Small intestine (tissue), 7 donors: ENCODE measurements around the gene RBM17. TPM values are rescaled to one million over a fixed set of nuclear protein-coding genes. Genes with fewer than 3 reads are reported as not detected.

ENCODE experiments used
- DNase-seq, 2 donors: peaks; one replicate each; pipeline versions ENCODE4 v3.0.0 to v3.0.0-alpha.2; 2013
- FAIRE-seq: peaks from 2 replicates; lab custom pipeline; 2012; peaks lifted over from hg19 to GRCh38; lab: Jason Lieb, UNC
- H3K27ac ChIP-seq, 3 donors: one replicate each; pipeline ENCODE4 v1.5.1; 2013; ENCODE audit warnings: low read length in 2 of 3, mild to moderate bottlenecking in 2 of 3, control low read depth in 1 of 3, inconsistent platforms in 1 of 3, low read depth in 1 of 3, moderate library complexity in 1 of 3
- H3K27me3 ChIP-seq, 3 donors: one replicate each; pipeline ENCODE4 v1.6.1; 2013; ENCODE audit warnings: low read length in 3 of 3, inconsistent platforms in 1 of 3; ENCODE audit not compliant: control insufficient read depth in 3 of 3, insufficient read depth in 3 of 3
- H3K36me3 ChIP-seq, 3 donors: one replicate each; pipeline ENCODE4 v1.6.1; 2013; ENCODE audit warnings: low read length in 3 of 3, inconsistent platforms in 1 of 3, low read depth in 1 of 3, mild to moderate bottlenecking in 1 of 3, moderate library complexity in 1 of 3; ENCODE audit not compliant: control insufficient read depth in 3 of 3, insufficient read depth in 2 of 3
- H3K4me1 ChIP-seq, 3 donors: one replicate each; pipeline ENCODE4 v1.6.1; 2013; ENCODE audit warnings: low read length in 2 of 3, inconsistent platforms in 1 of 3, low read depth in 1 of 3, mild to moderate bottlenecking in 1 of 3, moderate library complexity in 1 of 3; ENCODE audit not compliant: control insufficient read depth in 3 of 3, insufficient read depth in 2 of 3
- H3K4me3 ChIP-seq, 3 donors: one replicate each; pipeline ENCODE4 v1.5.1; 2013; ENCODE audit warnings: low read length in 3 of 3, control low read depth in 1 of 3, inconsistent platforms in 1 of 3, low read depth in 1 of 3, mild to moderate bottlenecking in 1 of 3, moderate library complexity in 1 of 3
- H3K9me3 ChIP-seq, 2 donors: one replicate each; pipeline ENCODE4 v1.6.1; 2013; ENCODE audit warnings: low read depth in 1 of 2, low read length in 1 of 2; ENCODE audit not compliant: control insufficient read depth in 2 of 2, insufficient read depth in 1 of 2
- WGBS, 3 donors: extraction: QIAGEN DNeasy Blood & Tissue Kit; methylation state at CpG; one replicate each; pipeline ENCODE4 v1.1.7; 2013; 5-methylcytosine and 5-hydroxymethylcytosine counted together
- polyA plus RNA-seq, 4 donors: library from polyadenylated mRNA; stranded (reverse) in 3 of 4; unstranded in 1 of 4; fragments of 200-250 nt in 3 of 4; fragments of 120-200 nt in 1 of 4; gene quantifications; one replicate each; pipeline versions ENCODE4 v1.2.1 to v1.2.3, GENCODE V29; 2013
- donor health status: healthy with polysubstance abuse.
- donor health status: control.
- donor health status: control.
- donor health status: Bipolar disorder and iron deficiency.
- donor health status: healthy.

The RBM17 gene
- polyA plus RNA-seq, 4 donors, result 45.7 to 102 (median 73.9) TPM

GRCh38 chr10:6135589-6136168, 46.8 kb downstream of the RBM17 start:
- 84 to 95% (median 94%) methylated on average over 8 of the region's 8 CpGs for WGBS, 3 donors
- peaks cover 0 to 2% (median 0%) of the 10 kb centered on the region in 3 donors for H3K4me1 ChIP-seq
- FAIRE-seq (no peak), DNase-seq (no peak)
- H3K4me3 ChIP-seq, result no peak overlapping the region
- H3K36me3 ChIP-seq, result no peaks in the 10 kb centered on the region
- no peaks in the 10 kb centered on the region for H3K9me3 ChIP-seq
- peaks cover 0 to 43% (median 0%) of the 10 kb centered on the region in 3 donors for H3K27me3 ChIP-seq
- H3K27ac ChIP-seq, result no peak overlapping the region

GRCh38 chr10:6136215-6137201, 47.7 kb downstream of the RBM17 start:
- no peak for DNase-seq

GRCh38 chr10:6138456-6138855, 49.6 kb downstream of the RBM17 start:
- Histone ChIP-seq H3K4me3 (no peak overlapping the region), H3K27me3 (peaks cover 0 to 54% (median 0%) of the 10 kb centered on the region in 3 donors), H3K36me3 (no peaks in the 10 kb centered on the region), H3K9me3 (no peaks in the 10 kb centered on the region), H3K4me1 (peaks cover 0 to 2% (median 0%) of the 10 kb centered on the region in 3 donors), H3K27ac (no peak overlapping the region)
- WGBS, 3 donors, result 93 to 96% (median 94%) methylated on average over 11 of the region's 11 CpGs
- FAIRE-seq (no peak), DNase-seq (no peak)

More at GRCh38 chr10:6136215-6137201, 47.7 kb downstream of the RBM17 start:
- H3K27me3 ChIP-seq, result peaks cover 0 to 44% (median 0%) of the 10 kb centered on the region in 3 donors
- H3K9me3 ChIP-seq, result no peaks in the 10 kb centered on the region
- no peak overlapping the region for H3K4me3 ChIP-seq
- FAIRE-seq, result no peak
- 58 to 65% (median 61%) methylated on average over 20 of the region's 20 CpGs for WGBS, 3 donors
- no peak overlapping the region for H3K27ac ChIP-seq
- peaks cover 0 to 2% (median 0%) of the 10 kb centered on the region in 3 donors for H3K4me1 ChIP-seq
- H3K36me3 ChIP-seq, result no peaks in the 10 kb centered on the region

- no peaks in the 10 kb centered on the region for H3K36me3 ChIP-seq
- FAIRE-seq (no peak), DNase-seq (no peak)
- H3K27ac ChIP-seq, result no peak overlapping the region
- WGBS, 3 donors, result 93 to 96% (median 94%) methylated on average over 11 of the region's 11 CpGs
- no peaks in the 10 kb centered on the region for H3K9me3 ChIP-seq
- H3K4me3 ChIP-seq, result no peak overlapping the region
- H3K4me1 ChIP-seq, result peaks cover 0 to 2% (median 0%) of the 10 kb centered on the region in 3 donors
- H3K27me3 ChIP-seq, result peaks cover 0 to 59% (median 0%) of the 10 kb centered on the region in 3 donors
These were observed 50.6 kb downstream of the RBM17 start for GRCh38 chr10:6139470-6139869.

GRCh38 chr10:6140141-6140841, 51.5 kb downstream of the RBM17 start:
- Histone ChIP-seq H3K4me1 (peaks cover 0 to 2% (median 0%) of the 10 kb centered on the region in 3 donors), H3K27ac (peak overlapping the region in 1 of 3 donors; percentile 46), H3K27me3 (peaks cover 0 to 62% (median 0%) of the 10 kb centered on the region in 3 donors), H3K36me3 (no peaks in the 10 kb centered on the region), H3K4me3 (no peak overlapping the region), H3K9me3 (no peaks in the 10 kb centered on the region)
- 55 to 61% (median 59%) methylated on average over 25 to 28 of the region's 28 CpGs for WGBS, 3 donors
- FAIRE-seq (no peak), DNase-seq (no peak)

GRCh38 chr10:6140965-6141295, 52.1 kb downstream of the RBM17 start:
- DNase-seq, result no peak
- WGBS, 3 donors, result 59 to 78% (median 74%) methylated on average over 8 of the region's 8 CpGs
- Histone ChIP-seq H3K27ac (peak overlapping the region in 1 of 3 donors; percentile 46), H3K36me3 (no peaks in the 10 kb centered on the region), H3K4me3 (no peak overlapping the region), H3K27me3 (peaks cover 0 to 66% (median 0%) of the 10 kb centered on the region in 3 donors), H3K9me3 (no peaks in the 10 kb centered on the region), H3K4me1 (peaks cover 0 to 4% (median 2%) of the 10 kb centered on the region in 3 donors)
- FAIRE-seq, result no peak

GRCh38 chr10:6141296-6142151, 52.7 kb downstream of the RBM17 start:
- DNase-seq (no peak), FAIRE-seq (no peak)
- Histone ChIP-seq H3K27me3 (peaks cover 0 to 67% (median 0%) of the 10 kb centered on the region in 3 donors), H3K4me3 (peak overlapping the region in 1 of 3 donors; percentile 23), H3K36me3 (no peaks in the 10 kb centered on the region), H3K4me1 (peaks cover 0 to 7% (median 2%) of the 10 kb centered on the region in 3 donors), H3K9me3 (no peaks in the 10 kb centered on the region), H3K27ac (peak overlapping the region in 1 of 3 donors; percentile 46)
- 53 to 77% (median 56%) methylated on average over 30 of the region's 30 CpGs for WGBS, 3 donors
